Smooth muscle cell (in vitro differentiated cells): ENCODE measurements around the gene CCT3. TPM values are rescaled to one million over a fixed set of nuclear protein-coding genes. Genes with fewer than 3 reads are reported as not detected.

ENCODE experiments used
- DNase-seq: peaks from one replicate; lab custom pipeline; 2025; ENCODE audit not compliant: unreplicated experiment; lab: John Stamatoyannopoulos, UW
- H2AFZ ChIP-seq: fragments of 200-600 bp; sonication (generic); 2 replicates; pipeline ENCODE4 v1.6.0; 2016; ENCODE audit warnings: antibody characterized with exemption, low read depth, mild to moderate bottlenecking
- H3F3A ChIP-seq: fragments of 200-600 bp; sonication (generic); 2 replicates; pipeline ENCODE4 v1.6.0; 2017; ENCODE audit warnings: antibody characterized with exemption, low read depth
- H3K27ac ChIP-seq: fragments of 200-600 bp; sonication (generic); 2 replicates; pipeline ENCODE4 v1.5.1; 2016; ENCODE audit warnings: low read depth, mild to moderate bottlenecking
- H3K27me3 ChIP-seq: fragments of 200-600 bp; sonication (generic); 2 replicates; pipeline ENCODE4 v1.6.1; 2016; ENCODE audit warnings: low read depth, mild to moderate bottlenecking
- H3K36me3 ChIP-seq: fragments of 200-600 bp; sonication (generic); 2 replicates; pipeline ENCODE4 v1.5.1; 2016; ENCODE audit warnings: low read depth
- H3K4me1 ChIP-seq: fragments of 200-600 bp; sonication (generic); 2 replicates; pipeline ENCODE4 v1.5.1; 2016; ENCODE audit warnings: low read depth
- H3K4me2 ChIP-seq: fragments of 200-600 bp; sonication (generic); 2 replicates; pipeline ENCODE4 v1.6.0; 2016; ENCODE audit warnings: mild to moderate bottlenecking
- H3K4me3 ChIP-seq: fragments of 200-600 bp; sonication (generic); 2 replicates; pipeline ENCODE4 v1.5.1; 2016; ENCODE audit warnings: mild to moderate bottlenecking
- H3K79me2 ChIP-seq: fragments of 200-600 bp; sonication (generic); 2 replicates; pipeline ENCODE4 v1.6.0; 2016; ENCODE audit warnings: low read depth, mild to moderate bottlenecking
- H3K9ac ChIP-seq: fragments of 200-600 bp; sonication (generic); 2 replicates; pipeline ENCODE4 v1.6.0; 2016; ENCODE audit warnings: low read depth
- H3K9me3 ChIP-seq: fragments of 200-600 bp; sonication (generic); replicated peaks from 2 replicates; pipeline ENCODE4 v1.5.1; 2016; ENCODE audit warnings: low read depth
- H4K20me1 ChIP-seq: fragments of 200-600 bp; sonication (generic); 2 replicates; pipeline ENCODE4 v1.6.0; 2016; ENCODE audit warnings: low read depth
- WGBS: methylation state at CpG from one replicate; pipeline ENCODE4 v1.1.7; 2016; ENCODE audit warnings: low lambda C conversion rate; 5-methylcytosine and 5-hydroxymethylcytosine counted together
- polyA plus RNA-seq: library from polyadenylated mRNA; unstranded; fragments of >200 nt; fragmentation: Nextera tagmentation; extraction: Ambion mirVana; gene quantifications from 2 replicates; pipeline ENCODE4 v1.2.1, GENCODE V29; 2016
- total RNA-seq: library from RNA; depleted of rRNA; stranded (reverse); fragments of >200 nt; gene quantifications from 2 replicates; pipeline ENCODE4 v1.2.3, GENCODE V29; 2014
- TF ChIP-seq, protein P1 (sequence below): fragments of 200-600 bp; sonication (generic); IDR thresholded peaks from 2 replicates; pipeline ENCODE4 v1.5.1; 2017; ENCODE audit warnings: borderline replicate concordance, mild to moderate bottlenecking, antibody characterized with exemption; ENCODE audit not compliant: insufficient read depth, poor library complexity, severe bottlenecking

CCT3 gene
- total and polyA plus RNA-seq, 2 experiments from 2014 or later = 147 to 179 TPM

DNA sequence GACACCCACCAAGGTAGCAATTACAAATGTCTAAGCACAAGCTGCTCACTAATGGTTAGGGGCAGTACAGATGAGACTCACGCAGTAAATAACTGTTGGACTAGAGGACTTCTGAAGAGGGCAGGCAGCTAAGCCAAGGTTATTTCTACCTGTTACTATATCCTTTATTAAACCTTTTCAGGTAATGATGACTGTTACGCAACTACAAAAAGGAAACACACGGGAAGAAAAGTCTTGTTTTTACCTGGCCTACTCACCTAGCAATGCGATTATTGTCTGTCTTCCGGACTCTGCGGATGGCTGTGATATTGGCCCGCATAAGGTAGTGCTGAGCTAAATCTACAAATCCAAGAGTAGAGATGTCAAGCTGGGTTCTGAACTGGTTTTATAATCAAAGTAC, 21.2 kb downstream of the CCT3 start:
- peaks cover 6% of the 10 kb centered on the region for H4K20me1 ChIP-seq
- WGBS = 98% methylated on average over 7 of the region's 7 CpGs
- H3K36me3 ChIP-seq = peaks cover 53% of the 10 kb centered on the region
- TF ChIP-seq, protein P1, sequence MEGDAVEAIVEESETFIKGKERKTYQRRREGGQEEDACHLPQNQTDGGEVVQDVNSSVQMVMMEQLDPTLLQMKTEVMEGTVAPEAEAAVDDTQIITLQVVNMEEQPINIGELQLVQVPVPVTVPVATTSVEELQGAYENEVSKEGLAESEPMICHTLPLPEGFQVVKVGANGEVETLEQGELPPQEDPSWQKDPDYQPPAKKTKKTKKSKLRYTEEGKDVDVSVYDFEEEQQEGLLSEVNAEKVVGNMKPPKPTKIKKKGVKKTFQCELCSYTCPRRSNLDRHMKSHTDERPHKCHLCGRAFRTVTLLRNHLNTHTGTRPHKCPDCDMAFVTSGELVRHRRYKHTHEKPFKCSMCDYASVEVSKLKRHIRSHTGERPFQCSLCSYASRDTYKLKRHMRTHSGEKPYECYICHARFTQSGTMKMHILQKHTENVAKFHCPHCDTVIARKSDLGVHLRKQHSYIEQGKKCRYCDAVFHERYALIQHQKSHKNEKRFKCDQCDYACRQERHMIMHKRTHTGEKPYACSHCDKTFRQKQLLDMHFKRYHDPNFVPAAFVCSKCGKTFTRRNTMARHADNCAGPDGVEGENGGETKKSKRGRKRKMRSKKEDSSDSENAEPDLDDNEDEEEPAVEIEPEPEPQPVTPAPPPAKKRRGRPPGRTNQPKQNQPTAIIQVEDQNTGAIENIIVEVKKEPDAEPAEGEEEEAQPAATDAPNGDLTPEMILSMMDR = no peak
- peaks cover under 1% of the 10 kb centered on the region for H3K79me2 ChIP-seq
- H3K9me3 ChIP-seq = no peaks in the 10 kb centered on the region
- DNase-seq = no peak
- no peaks in the 10 kb centered on the region for H3K4me1 ChIP-seq
- no peak overlapping the region for H3K4me2 ChIP-seq
- H2AFZ ChIP-seq = no peak overlapping the region
- no peak overlapping the region for H3K9ac ChIP-seq
- H3K4me3 ChIP-seq = no peak overlapping the region
- H3K27ac ChIP-seq = no peak overlapping the region
- H3K27me3 ChIP-seq = no peaks in the 10 kb centered on the region
- peaks cover 7% of the 10 kb centered on the region for H3F3A ChIP-seq

DNA sequence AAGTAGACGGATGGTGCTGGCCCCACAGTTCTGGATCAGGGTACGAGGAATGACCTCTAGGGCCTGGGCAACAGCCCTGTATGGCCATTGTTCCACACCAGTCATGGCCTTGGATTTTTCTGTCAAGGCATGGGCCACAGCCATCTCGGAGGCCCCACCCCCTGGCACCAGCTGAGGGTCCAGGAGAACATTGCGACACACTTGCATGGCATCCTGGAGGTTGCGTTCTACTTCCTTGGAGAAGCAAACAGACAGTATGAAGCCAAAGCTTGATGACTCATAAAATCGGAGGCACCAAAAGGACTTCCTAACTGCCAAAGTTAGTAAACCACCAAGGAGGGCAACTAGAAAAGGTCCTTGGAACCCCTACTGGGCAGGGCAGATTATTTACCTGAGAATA, 27.1 kb downstream of the CCT3 start:
- Histone ChIP-seq H3K4me1 (no peaks in the 10 kb centered on the region), H3K36me3 (peaks cover 24% of the 10 kb centered on the region), H3K27ac (no peak overlapping the region), H3K4me3 (no peak overlapping the region), H3K9ac (no peak overlapping the region), H4K20me1 (peaks cover 6% of the 10 kb centered on the region), H2AFZ (no peak overlapping the region), H3K4me2 (no peak overlapping the region), H3K9me3 (no peaks in the 10 kb centered on the region), H3F3A (no peaks in the 10 kb centered on the region), H3K79me2 (no peaks in the 10 kb centered on the region), H3K27me3 (no peaks in the 10 kb centered on the region)
- WGBS = 96% methylated on average over 6 of the region's 6 CpGs
- DNase-seq = no peak
- TF ChIP-seq, protein P1 = no peak

DNA sequence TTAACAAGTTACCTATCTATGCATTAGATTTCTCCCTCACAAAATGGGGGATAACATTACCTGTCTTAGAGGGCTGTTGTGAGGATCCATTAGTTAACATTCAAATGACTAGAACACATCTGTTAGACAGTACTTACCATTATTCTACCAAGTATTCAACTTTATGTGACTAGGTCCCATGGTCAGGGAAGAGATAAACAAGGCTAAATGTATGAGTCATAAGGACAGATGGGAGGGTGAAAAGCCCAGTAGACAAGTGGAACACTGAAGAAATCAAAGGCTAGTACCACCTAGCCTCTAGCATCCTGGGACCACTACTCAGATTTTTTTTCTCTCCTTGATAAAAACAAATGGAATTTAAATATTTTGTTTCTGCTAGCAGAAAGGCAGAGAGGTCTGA, 30.0 kb downstream of the CCT3 start:
- Histone ChIP-seq H3K27ac (no peak overlapping the region), H3K4me3 (no peak overlapping the region), H3K4me2 (no peak overlapping the region), H3K36me3 (peaks cover 16% of the 10 kb centered on the region), H3K27me3 (no peaks in the 10 kb centered on the region), H2AFZ (no peak overlapping the region), H4K20me1 (peaks cover 6% of the 10 kb centered on the region), H3K4me1 (no peaks in the 10 kb centered on the region), H3K9me3 (no peaks in the 10 kb centered on the region), H3K79me2 (no peaks in the 10 kb centered on the region), H3K9ac (no peak overlapping the region), H3F3A (no peaks in the 10 kb centered on the region)
- TF ChIP-seq, protein P1 = no peak
- no peak for DNase-seq

DNA sequence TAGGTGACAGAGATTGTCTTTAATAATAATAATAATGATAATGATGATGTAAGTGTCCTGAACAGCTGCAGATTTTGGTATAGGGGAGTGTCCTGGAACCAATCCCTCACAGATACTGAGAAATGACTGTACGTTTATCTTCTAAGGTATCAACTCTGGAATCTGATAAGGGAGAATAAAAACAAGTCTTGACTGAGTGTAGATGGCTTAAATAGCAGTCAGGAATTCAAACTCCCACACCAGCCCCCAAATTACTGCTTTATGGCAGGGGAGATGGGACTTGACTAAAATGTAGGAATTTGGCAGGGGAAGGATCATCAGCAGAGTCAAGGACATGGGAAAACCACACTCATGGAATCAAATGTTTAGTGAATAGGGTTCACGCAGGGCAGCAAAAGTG, 32.9 kb downstream of the CCT3 start:
- no peak overlapping the region for H3K4me3 ChIP-seq
- WGBS = 83% methylated on average over 2 of the region's 2 CpGs
- H3K9ac ChIP-seq = no peak overlapping the region
- no peaks in the 10 kb centered on the region for H3F3A ChIP-seq
- H3K9me3 ChIP-seq = no peaks in the 10 kb centered on the region
- H3K4me1 ChIP-seq = no peaks in the 10 kb centered on the region
- H3K79me2 ChIP-seq = no peaks in the 10 kb centered on the region
- H2AFZ ChIP-seq = no peak overlapping the region
- H3K36me3 ChIP-seq = no peaks in the 10 kb centered on the region
- H3K4me2 ChIP-seq = no peak overlapping the region
- peaks cover 6% of the 10 kb centered on the region for H4K20me1 ChIP-seq
- TF ChIP-seq, protein P1 = no peak
- no peak for DNase-seq
- H3K27ac ChIP-seq = no peak overlapping the region
- H3K27me3 ChIP-seq = no peaks in the 10 kb centered on the region
